DND-41 (cell line): ENCODE data around the gene XRCC6.

ENCODE experiments used
- ATAC-seq: fragments of 200-7000 bp; cut with Tn5 transposase; 3 replicates; pipeline ENCODE4 v1.9.1; 2021; ENCODE audit warnings: low read depth; ENCODE audit not compliant: insufficient read depth
- DNase-seq: peaks from one replicate; pipeline ENCODE4 v3.0.0-alpha.2; 2020
- H2AFZ ChIP-seq: 2 replicates; pipeline ENCODE4 v1.6.0; 2012; ENCODE audit warnings: low read depth, low read length
- H3K27ac ChIP-seq: 2 replicates; pipeline ENCODE4 v1.5.1; 2012; ENCODE audit warnings: low read length, inconsistent platforms
- H3K27me3 ChIP-seq: fragments of 200-600 bp; sonication (generic); 2 replicates; pipeline ENCODE4 v1.6.0; 2012; ENCODE audit warnings: low read length, mild to moderate bottlenecking, inconsistent platforms; ENCODE audit not compliant: insufficient read depth, poor library complexity
- H3K36me3 ChIP-seq: 2 replicates; pipeline ENCODE4 v1.5.1; 2012; ENCODE audit warnings: low read length, inconsistent platforms; ENCODE audit not compliant: insufficient read depth
- H3K4me1 ChIP-seq: 2 replicates; pipeline ENCODE4 v1.5.1; 2012; ENCODE audit warnings: mild to moderate bottlenecking, low read length; ENCODE audit not compliant: insufficient read depth
- H3K4me2 ChIP-seq: 2 replicates; pipeline ENCODE4 v1.6.0; 2012; ENCODE audit warnings: mild to moderate bottlenecking, moderate library complexity, low read length, inconsistent platforms; ENCODE audit not compliant: insufficient read depth
- H3K4me3 ChIP-seq, 2 experiments: fragments of 200-600 bp in 1 of 2; shearing (Covaris generic) in 1 of 2; 2 replicates each; pipeline ENCODE4 v1.5.1; 2012 to 2016; ENCODE audit warnings: inconsistent platforms in 2 of 2, low read length in 2 of 2, mild to moderate bottlenecking in 2 of 2, low read depth in 1 of 2, moderate library complexity in 1 of 2
- H3K79me2 ChIP-seq: 2 replicates; pipeline ENCODE4 v1.6.0; 2012; ENCODE audit warnings: low read length, inconsistent platforms; ENCODE audit not compliant: insufficient read depth
- H3K9ac ChIP-seq: 2 replicates; pipeline ENCODE4 v1.6.0; 2012; ENCODE audit warnings: low read depth, mild to moderate bottlenecking, inconsistent platforms, low read length, moderate library complexity
- H3K9me3 ChIP-seq: 2 replicates; pipeline ENCODE4 v1.5.1; 2012; ENCODE audit warnings: low read length, moderate library complexity, mild to moderate bottlenecking, inconsistent platforms; ENCODE audit not compliant: insufficient read depth, severe bottlenecking
- H4K20me1 ChIP-seq: 2 replicates; pipeline ENCODE4 v1.6.0; 2012; ENCODE audit warnings: low read length; ENCODE audit not compliant: insufficient read depth
- CTCF ChIP-seq: IDR thresholded peaks from 2 replicates; pipeline ENCODE4 v1.5.1; 2012; ENCODE audit warnings: borderline replicate concordance, low read length, moderate library complexity, mild to moderate bottlenecking; ENCODE audit not compliant: poor library complexity, severe bottlenecking; ENCODE audit errors: extremely low read depth
- EZH2 ChIP-seq: IDR thresholded peaks from 3 replicates; pipeline ENCODE4 v1.6.1; 2012; ENCODE audit warnings: borderline replicate concordance, low read depth, mild to moderate bottlenecking, moderate library complexity, low read length, inconsistent platforms; ENCODE audit not compliant: severe bottlenecking

XRCC6 gene

GRCh38 chr22:41656556-41656955 is 35.5 kb downstream of the XRCC6 start:
- Histone ChIP-seq H3K27ac (no peak overlapping the region), H3K9me3 (no peaks in the 10 kb centered on the region), H3K27me3 (no peaks in the 10 kb centered on the region), H3K4me2 (no peak overlapping the region), H3K4me1 (no peaks in the 10 kb centered on the region), H4K20me1 (peaks cover 3% of the 10 kb centered on the region; the same call in 1 of the 2 replicates), H3K36me3 (peaks cover 96% of the 10 kb centered on the region), H3K4me3 (no peak overlapping the region), H3K9ac (no peak overlapping the region), H2AFZ (no peak overlapping the region), H3K79me2 (0 out of 2 replicates have a peak, but pooled peaks cover 5% of the 10 kb centered on the region)
- TF ChIP-seq CTCF (no peak), EZH2 (no peak)
- ATAC-seq (no peak), DNase-seq (no peak)

GRCh38 chr22:41657709-41658108 is 36.6 kb downstream of the XRCC6 start:
- H3K9ac ChIP-seq: no peak overlapping the region
- 0 out of 2 replicates have a peak, but pooled peaks cover 3% of the 10 kb centered on the region for H3K79me2 ChIP-seq
- no peak overlapping the region for H3K4me3 ChIP-seq
- DNase-seq: no peak
- H4K20me1 ChIP-seq: peaks cover 3% of the 10 kb centered on the region; the same call in 1 of the 2 replicates
- TF ChIP-seq CTCF: no peak
- TF ChIP-seq EZH2: no peak
- no peaks in the 10 kb centered on the region for H3K4me1 ChIP-seq
- H3K36me3 ChIP-seq: peaks cover 96% of the 10 kb centered on the region
- H3K4me2 ChIP-seq: no peak overlapping the region
- H3K9me3 ChIP-seq: no peaks in the 10 kb centered on the region
- no peak overlapping the region for H3K27ac ChIP-seq
- no peaks in the 10 kb centered on the region for H3K27me3 ChIP-seq
- H2AFZ ChIP-seq: no peak overlapping the region
- ATAC-seq: no peak

DNA sequence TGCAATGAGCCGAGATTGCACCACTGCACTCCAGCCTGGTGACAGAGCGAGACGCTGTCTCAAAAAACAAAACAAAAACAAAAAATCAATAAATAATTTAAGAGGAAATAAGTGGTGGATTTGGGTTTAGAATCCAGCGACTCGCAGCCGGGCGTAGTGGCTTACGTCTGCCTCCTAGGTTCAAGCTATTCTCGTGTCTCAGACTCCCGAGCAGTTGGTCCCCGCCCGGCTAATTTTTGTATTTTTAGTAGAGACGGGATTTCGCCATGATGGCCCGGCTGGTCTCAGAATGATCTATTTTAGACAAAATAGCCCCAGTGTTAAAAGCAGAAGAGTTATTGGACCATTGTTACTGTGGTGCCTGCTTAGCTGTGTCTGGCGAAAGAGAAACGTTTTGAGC is 37.8 kb downstream of the XRCC6 start:
- Histone ChIP-seq H3K4me2 (no peak overlapping the region), H3K36me3 (peaks cover 96% of the 10 kb centered on the region), H3K4me1 (no peaks in the 10 kb centered on the region), H3K79me2 (no peaks in the 10 kb centered on the region), H3K9me3 (no peaks in the 10 kb centered on the region), H4K20me1 (peaks cover 3% of the 10 kb centered on the region; the same call in 1 of the 2 replicates), H3K27me3 (no peaks in the 10 kb centered on the region), H3K9ac (no peak overlapping the region), H3K4me3 (no peak overlapping the region), H2AFZ (no peak overlapping the region), H3K27ac (no peak overlapping the region)
- TF ChIP-seq CTCF: no peak
- TF ChIP-seq EZH2: no peak
- ATAC-seq (no peak), DNase-seq (no peak)

DNA sequence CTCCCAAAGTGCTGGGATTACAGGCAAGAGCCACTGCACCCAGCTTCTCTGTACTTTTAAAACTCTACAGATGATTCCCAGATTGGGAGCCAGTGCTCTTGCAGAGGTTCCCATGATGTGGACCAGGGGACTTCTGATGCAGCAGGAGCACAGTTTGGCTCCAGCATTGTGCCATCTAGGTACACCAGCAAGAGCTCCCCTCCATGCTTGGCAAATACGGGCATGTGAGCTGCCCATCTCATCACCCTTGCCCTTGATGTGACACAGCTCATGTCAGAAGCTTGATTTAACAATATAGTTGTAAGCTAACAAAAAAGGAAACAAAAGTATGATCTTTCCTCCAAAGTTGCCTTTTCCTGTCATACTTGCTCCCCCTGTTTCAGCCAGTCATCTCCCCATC is 38.8 kb downstream of the XRCC6 start:
- DNase-seq (no peak), ATAC-seq (no peak)
- Histone ChIP-seq H4K20me1 (peaks cover 3% of the 10 kb centered on the region; the same call in 1 of the 2 replicates), H3K79me2 (no peaks in the 10 kb centered on the region), H3K4me3 (no peak overlapping the region), H3K27me3 (no peaks in the 10 kb centered on the region), H3K36me3 (peaks cover 96% of the 10 kb centered on the region), H3K9me3 (no peaks in the 10 kb centered on the region), H3K4me1 (no peaks in the 10 kb centered on the region), H3K4me2 (no peak overlapping the region), H3K9ac (no peak overlapping the region), H2AFZ (no peak overlapping the region), H3K27ac (no peak overlapping the region)
- TF ChIP-seq CTCF (no peak), EZH2 (no peak)
